Endothelial cell of umbilical vein (primary cell): ENCODE measurements around the gene SCIMP. TPM values are rescaled to one million over a fixed set of nuclear protein-coding genes. Genes with fewer than 3 reads are reported as not detected.

Experiments
- BruUV-seq: library from RNA; stranded (reverse); fragments of 400-500 nt; replicated peaks from 2 replicates; lab custom pipeline; 2021; lab: Mats Ljungman, UMichigan
- CTCF ChIA-PET: fragments of 300-600, 350-600 bp; sonication (Branson Sonifier 250); formaldehyde crosslinking; loops from one replicate; lab custom pipeline; 2021; ENCODE audit warnings: antibody characterized with exemption, inconsistent platforms; lab: Charles Lee
- POLR2A ChIA-PET: fragments of 300-600, 350-600 bp; sonication (Branson Sonifier 250); formaldehyde crosslinking; loops from one replicate; lab custom pipeline; 2021; ENCODE audit warnings: antibody characterized with exemption, inconsistent platforms; lab: Charles Lee
- DNase-seq: peaks from one replicate; pipeline ENCODE4 v3.0.0-alpha.2; 2011; ENCODE audit warnings: low read depth, low spot score
- FAIRE-seq: peaks from 2 replicates; lab custom pipeline; 2011; peaks lifted over from hg19 to GRCh38; lab: Jason Lieb, UNC
- H2AFZ ChIP-seq: 2 replicates; pipeline ENCODE4 v1.6.0; 2012; ENCODE audit warnings: low read depth, low read length, control low read depth, inconsistent platforms
- H3K27ac ChIP-seq: 2 replicates; pipeline ENCODE4 v1.5.1; 2011; ENCODE audit warnings: low read depth, mild to moderate bottlenecking, control low read depth, low read length, moderate library complexity; ENCODE audit not compliant: insufficient read depth
- H3K27me3 ChIP-seq, 2 experiments: 2 replicates each; pipeline versions ENCODE4 v1.6.0 to v1.6.1; 2011; ENCODE audit warnings: low read length in 2 of 2, mixed read lengths in 1 of 2; ENCODE audit not compliant: control insufficient read depth in 2 of 2, insufficient read depth in 2 of 2
- H3K36me3 ChIP-seq, 2 experiments: 2 replicates in 1 of 2; 3 replicates in 1 of 2; pipeline ENCODE4 v1.5.1; 2011; ENCODE audit warnings: low read length in 2 of 2, mild to moderate bottlenecking in 1 of 2, moderate library complexity in 1 of 2; ENCODE audit not compliant: control insufficient read depth in 2 of 2, insufficient read depth in 2 of 2; ENCODE audit errors: extremely low read depth in 1 of 2
- H3K4me1 ChIP-seq: 3 replicates; pipeline ENCODE4 v1.5.1; 2011; ENCODE audit warnings: mild to moderate bottlenecking, low read length; ENCODE audit not compliant: control insufficient read depth, insufficient read depth; ENCODE audit errors: extremely low read depth
- H3K4me2 ChIP-seq: 2 replicates; pipeline ENCODE4 v1.6.1; 2011; ENCODE audit warnings: low read length, control low read depth, mixed read lengths; ENCODE audit not compliant: insufficient read depth
- H3K4me3 ChIP-seq, 3 experiments: fragments of 200-600 bp in 1 of 3; sonication (generic), shearing (Covaris generic) in 1 of 3; replicated peaks in 1 of 3; 2 replicates each; pipeline ENCODE4 v1.5.1; 2011 to 2016; ENCODE audit warnings: control low read depth in 3 of 3, low read length in 3 of 3, mild to moderate bottlenecking in 2 of 3, inconsistent platforms in 1 of 3, low read depth in 1 of 3, moderate library complexity in 1 of 3; ENCODE audit not compliant: insufficient read depth in 1 of 3
- H3K79me2 ChIP-seq: 2 replicates; pipeline ENCODE4 v1.6.0; 2012; ENCODE audit warnings: low read length, inconsistent platforms; ENCODE audit not compliant: control insufficient read depth, insufficient read depth
- H3K9ac ChIP-seq: replicated peaks from 2 replicates; pipeline ENCODE3; 2011; ENCODE audit warnings: low read length, control low read depth; ENCODE audit not compliant: insufficient read depth; ENCODE audit errors: extremely low read depth
- H3K9me1 ChIP-seq: replicated peaks from 3 replicates; pipeline ENCODE4 v1.6.0; 2011; ENCODE audit warnings: mild to moderate bottlenecking, low read length; ENCODE audit not compliant: control insufficient read depth, insufficient read depth; ENCODE audit errors: extremely low read depth
- H3K9me3 ChIP-seq: replicated peaks from 2 replicates; pipeline ENCODE4 v1.5.1; 2012; ENCODE audit warnings: low read length, inconsistent platforms; ENCODE audit not compliant: control insufficient read depth, insufficient read depth
- H4K20me1 ChIP-seq: replicated peaks from 2 replicates; pipeline ENCODE3; 2011; ENCODE audit warnings: mild to moderate bottlenecking, low read length; ENCODE audit not compliant: control insufficient read depth, insufficient read depth; ENCODE audit errors: extremely low read depth
- EZH2 ChIP-seq: IDR thresholded peaks from 2 replicates; pipeline ENCODE4 v1.6.1; 2012; ENCODE audit warnings: borderline replicate concordance, low read depth, mild to moderate bottlenecking, moderate library complexity, low read length, inconsistent platforms; ENCODE audit not compliant: severe bottlenecking
- FOS ChIP-seq: IDR thresholded peaks from 2 replicates; pipeline ENCODE4 v1.6.1; 2011; ENCODE audit warnings: mild to moderate bottlenecking, low read length, moderate library complexity, borderline replicate concordance; ENCODE audit not compliant: insufficient read depth
- GATA2 ChIP-seq: IDR thresholded peaks from 2 replicates; pipeline ENCODE4 v1.7.0; 2011; ENCODE audit warnings: low read depth, mild to moderate bottlenecking, moderate library complexity, mixed read lengths, low read length; ENCODE audit not compliant: insufficient read length, insufficient read depth
- JUN ChIP-seq: IDR thresholded peaks from 2 replicates; pipeline ENCODE4 v1.6.1; 2011; ENCODE audit warnings: borderline replicate concordance, low read depth; ENCODE audit not compliant: insufficient read length, insufficient read depth
- MYC ChIP-seq: IDR thresholded peaks from one replicate; pipeline ENCODE4 v1.6.1; 2011; ENCODE audit warnings: mild to moderate bottlenecking, low read depth, low read length
- POLR2A ChIP-seq: IDR thresholded peaks from 2 replicates; pipeline ENCODE4 v1.6.1; 2012; ENCODE audit warnings: low read depth, mild to moderate bottlenecking, control low read depth, low read length
- POLR2AphosphoS5 ChIP-seq: IDR thresholded peaks from 2 replicates; pipeline ENCODE4 v1.6.1; 2012; ENCODE audit warnings: low read depth, mild to moderate bottlenecking, control low read depth, low read length, moderate library complexity; ENCODE audit not compliant: insufficient read depth
- dilution Hi-C: fragments of 300-500 bp; cut with MboI; formaldehyde crosslinking; loops from one replicate; pipeline ENCODE4 v1.15.0; 2019; ENCODE audit warnings: low sequenced_read_pairs; ENCODE audit not compliant: extremely low pct_ligation_motif_present
- intact Hi-C: fragments of 100-400 bp; cut with micrococcal nuclease; formaldehyde crosslinking; loops from one replicate; pipeline ENCODE4 v1.10.0; 2022
- polyA plus RNA-seq, 4 experiments: library from polyadenylated mRNA; depleted of rRNA in 3 of 4; stranded (reverse) in 3 of 4; unstranded in 1 of 4; fragments of >200 nt; gene quantifications; 2 replicates each; pipeline versions ENCODE4 v1.2.1 to v1.2.3, GENCODE V29; 2011 to 2012; ENCODE audit warnings: missing spikeins in 1 of 4
- total RNA-seq: library from RNA; stranded (reverse); gene quantifications from 2 replicates; pipeline ENCODE4 v1.2.3, GENCODE V29; 2021
- TF ChIP-seq, protein P1 (sequence below), 2 donors: IDR thresholded peaks; 1 replicate in 1 of 2; 2 replicates in 1 of 2; pipeline ENCODE4 v1.5.1; 2011; ENCODE audit warnings: low read length in 2 of 2, mild to moderate bottlenecking in 2 of 2, moderate library complexity in 2 of 2, control low read depth in 1 of 2, inconsistent platforms in 1 of 2, low read depth in 1 of 2; ENCODE audit not compliant: insufficient read depth in 1 of 2; ENCODE audit errors: extremely low read depth in 1 of 2
- TF ChIP-seq, protein P2 (sequence below): IDR thresholded peaks from 2 replicates; pipeline ENCODE4 v1.6.1; 2011; ENCODE audit not compliant: insufficient read depth, insufficient read length

The SCIMP gene
- total and polyA plus RNA-seq, 2 donors (not counting 3 experiments of a cell fraction or from before 2014, with no cell fraction given): not detected

- Histone ChIP-seq H3K9me1 (no peaks in the 10 kb centered on the region), H4K20me1 (no peaks in the 10 kb centered on the region), H3K9me3 (no peaks in the 10 kb centered on the region), H2AFZ (no peak overlapping the region), H3K79me2 (no peaks in the 10 kb centered on the region), H3K27me3 (no peaks in the 10 kb centered on the region), H3K36me3 (no peaks in the 10 kb centered on the region), H3K4me2 (no peak overlapping the region), H3K4me3 (no peak overlapping the region), H3K4me1 (no peaks in the 10 kb centered on the region), H3K27ac (no peak overlapping the region), H3K9ac (no peak overlapping the region)
- dilution Hi-C loops: no loop called here
- intact Hi-C loops: no loop called here
- BruUV-seq: no TSS peak
- FAIRE-seq (no peak), DNase-seq (no peak)
- no peak for TF ChIP-seq FOS
- TF ChIP-seq, protein P1, sequence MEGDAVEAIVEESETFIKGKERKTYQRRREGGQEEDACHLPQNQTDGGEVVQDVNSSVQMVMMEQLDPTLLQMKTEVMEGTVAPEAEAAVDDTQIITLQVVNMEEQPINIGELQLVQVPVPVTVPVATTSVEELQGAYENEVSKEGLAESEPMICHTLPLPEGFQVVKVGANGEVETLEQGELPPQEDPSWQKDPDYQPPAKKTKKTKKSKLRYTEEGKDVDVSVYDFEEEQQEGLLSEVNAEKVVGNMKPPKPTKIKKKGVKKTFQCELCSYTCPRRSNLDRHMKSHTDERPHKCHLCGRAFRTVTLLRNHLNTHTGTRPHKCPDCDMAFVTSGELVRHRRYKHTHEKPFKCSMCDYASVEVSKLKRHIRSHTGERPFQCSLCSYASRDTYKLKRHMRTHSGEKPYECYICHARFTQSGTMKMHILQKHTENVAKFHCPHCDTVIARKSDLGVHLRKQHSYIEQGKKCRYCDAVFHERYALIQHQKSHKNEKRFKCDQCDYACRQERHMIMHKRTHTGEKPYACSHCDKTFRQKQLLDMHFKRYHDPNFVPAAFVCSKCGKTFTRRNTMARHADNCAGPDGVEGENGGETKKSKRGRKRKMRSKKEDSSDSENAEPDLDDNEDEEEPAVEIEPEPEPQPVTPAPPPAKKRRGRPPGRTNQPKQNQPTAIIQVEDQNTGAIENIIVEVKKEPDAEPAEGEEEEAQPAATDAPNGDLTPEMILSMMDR (IDR thresholded peaks at IDR 0.05; ENCODE audit: extremely low read depth in 1 of 2, insufficient read depth in 1 of 2, low read depth in 1 of 2, low read length in 2 of 2): no peak
- TF ChIP-seq, protein P2, sequence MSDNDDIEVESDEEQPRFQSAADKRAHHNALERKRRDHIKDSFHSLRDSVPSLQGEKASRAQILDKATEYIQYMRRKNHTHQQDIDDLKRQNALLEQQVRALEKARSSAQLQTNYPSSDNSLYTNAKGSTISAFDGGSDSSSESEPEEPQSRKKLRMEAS: no peak
- TF ChIP-seq POLR2A: no peak
- no peak for TF ChIP-seq GATA2
- no peak for TF ChIP-seq EZH2
- no peak for TF ChIP-seq MYC
- TF ChIP-seq JUN: no peak
- TF ChIP-seq POLR2AphosphoS5: no peak
- ChIA-PET POLR2A (no interaction called here), CTCF (no interaction called here)
Measured at GRCh38 chr17:5210091-5210490, 24.6 kb downstream of the SCIMP start.
